ENCODE measurements around the gene FGF22. TPM values are rescaled to one million over a fixed set of nuclear protein-coding genes. Genes with fewer than 3 reads are reported as not detected.
"Not testable (repeated sequence)": the region's sequence is repeated elsewhere in the genome, so short reads cannot be mapped to it uniquely, and the experiment has no call there.

The FGF22 gene
- total RNA-seq, 1 donor from 2014 or later = 0.07 TPM

DNA sequence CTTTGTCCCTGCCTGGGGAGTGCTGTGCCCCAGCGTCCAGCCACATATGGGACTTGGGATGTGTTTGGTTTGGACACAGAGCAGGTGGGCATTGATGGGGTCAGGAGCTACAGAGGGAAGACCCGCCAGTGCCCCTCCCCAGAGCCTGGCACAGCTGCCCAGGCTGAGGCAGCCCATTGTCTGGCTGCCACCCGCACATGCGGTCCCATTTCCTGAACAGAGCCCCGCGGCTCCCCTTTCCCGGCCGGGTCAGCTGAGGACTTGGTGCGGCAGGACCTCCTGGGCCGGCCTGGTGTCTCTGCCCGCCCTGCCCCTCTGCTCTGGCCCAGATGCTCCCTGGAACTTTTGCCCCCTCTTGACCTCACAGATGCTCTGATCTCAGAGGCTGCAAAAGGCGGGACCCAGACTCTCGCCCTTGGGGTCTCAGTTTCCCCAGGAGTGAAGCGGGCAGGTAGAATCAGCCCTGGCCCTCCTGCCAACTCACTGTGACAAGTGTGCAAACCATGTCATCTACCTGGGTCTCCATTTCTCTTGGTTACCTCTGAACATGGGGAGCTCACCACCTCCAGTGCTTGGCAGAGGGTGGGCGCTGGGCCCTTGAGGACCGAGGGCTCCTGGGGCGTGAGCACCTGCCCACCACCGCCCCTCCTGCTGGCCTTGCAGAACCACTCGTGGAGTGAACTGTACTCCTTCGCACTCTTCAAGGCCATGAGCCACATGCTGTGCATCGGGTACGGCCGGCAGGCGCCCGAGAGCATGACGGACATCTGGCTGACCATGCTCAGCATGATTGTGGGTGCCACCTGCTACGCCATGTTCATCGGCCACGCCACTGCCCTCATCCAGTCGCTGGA lies 32.2 kb upstream of the FGF22 start:
- no peak for DNase-seq (ENCODE audit: low read depth, low spot score)

DNA sequence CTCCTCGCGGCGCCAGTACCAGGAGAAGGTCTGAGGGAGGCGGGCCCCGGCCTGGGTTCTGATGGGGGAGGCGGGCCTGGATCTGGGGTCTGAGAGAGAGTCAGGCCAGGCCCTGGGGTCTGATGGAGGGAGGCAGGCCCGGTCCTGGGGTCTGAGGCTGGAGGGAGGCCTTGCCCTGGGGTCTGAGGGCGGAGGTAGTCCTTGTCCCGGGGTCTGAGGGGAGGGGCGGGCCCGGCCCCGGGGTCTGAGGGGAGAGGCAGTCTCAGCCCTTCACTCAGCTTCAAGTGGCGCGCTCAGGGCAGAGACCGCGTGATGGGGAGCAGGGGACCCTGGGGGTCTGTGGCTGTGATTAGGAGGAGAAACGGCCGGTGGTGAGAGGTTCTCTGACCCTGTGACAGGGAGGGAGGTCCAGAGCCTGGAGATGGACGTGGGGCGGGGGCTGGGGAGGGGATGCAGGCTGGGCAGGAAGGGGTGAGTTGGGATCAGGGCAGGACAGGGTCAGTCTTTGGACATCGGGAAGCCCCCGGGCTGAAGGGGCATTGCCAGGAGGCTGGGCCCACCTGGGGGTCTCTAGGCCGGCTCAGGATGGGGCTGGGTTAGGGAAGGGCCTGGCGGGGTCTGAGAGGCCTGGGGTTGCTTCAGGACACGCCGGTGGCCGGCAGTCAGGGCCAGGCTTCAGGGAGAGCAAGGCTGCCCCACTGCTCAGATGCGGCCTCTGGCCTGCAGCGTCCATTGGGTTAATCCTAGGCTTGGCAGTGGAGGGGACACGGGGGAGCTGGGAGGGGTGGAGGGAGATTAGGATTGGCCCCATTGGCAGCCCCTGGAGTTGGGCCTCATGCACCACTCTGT lies 31.3 kb upstream of the FGF22 start:
- DNase-seq (ENCODE audit: low read depth, low spot score) = no peak

DNA sequence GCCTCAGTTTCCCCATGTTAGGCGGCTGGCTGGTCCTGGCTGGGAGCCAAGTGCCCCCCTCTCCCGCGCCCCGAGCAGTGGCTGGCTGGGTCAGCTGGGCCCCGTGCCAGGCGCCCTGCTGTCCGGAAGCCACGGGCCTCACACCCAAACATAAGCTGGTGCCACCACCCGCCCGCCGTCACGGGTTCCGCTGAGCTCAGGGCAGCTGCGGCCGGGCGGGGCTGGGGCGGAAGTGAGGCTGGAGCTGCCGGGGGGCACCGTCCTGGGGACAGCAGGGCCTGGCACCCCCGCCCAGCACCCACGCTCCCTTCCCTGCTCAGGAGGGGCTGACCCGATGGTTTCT lies 30.7 kb upstream of the FGF22 start:
- no peak for DNase-seq (ENCODE audit: low read depth, low spot score)

DNA sequence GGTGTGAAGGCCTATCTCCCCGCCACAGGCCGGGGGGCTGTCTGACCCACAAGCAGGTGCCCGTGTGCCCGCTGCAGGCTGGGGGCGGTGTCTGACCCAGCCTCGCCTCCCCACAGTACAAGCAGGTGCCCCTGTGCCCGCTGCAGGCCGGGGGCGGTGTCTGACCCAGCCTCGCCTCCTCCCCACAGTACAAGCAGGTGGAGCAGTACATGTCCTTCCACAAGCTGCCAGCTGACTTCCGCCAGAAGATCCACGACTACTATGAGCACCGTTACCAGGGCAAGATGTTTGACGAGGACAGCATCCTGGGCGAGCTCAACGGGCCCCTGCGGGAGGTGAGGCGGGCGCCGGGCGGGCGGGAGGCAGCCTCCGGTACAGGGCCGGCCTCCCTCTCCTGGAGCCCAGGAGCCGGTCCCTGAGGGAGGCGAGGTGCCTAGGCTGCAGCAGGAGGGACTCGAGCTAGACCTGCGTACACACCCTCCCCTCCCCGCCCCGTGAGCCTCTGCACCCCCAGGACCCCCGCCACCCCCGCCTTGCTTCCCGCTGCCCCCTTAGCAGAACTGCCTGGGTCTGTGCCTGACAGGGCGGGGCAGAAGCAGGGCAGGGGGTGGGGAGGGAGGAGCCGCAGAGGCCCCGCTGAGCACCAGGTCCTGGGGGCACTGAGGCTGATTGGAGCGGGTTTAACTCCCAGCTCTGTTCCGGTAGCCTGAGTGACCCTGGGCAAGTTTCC lies 29.4 kb upstream of the FGF22 start:
- no peak for DNase-seq (ENCODE audit: low read depth, low spot score)

DNA sequence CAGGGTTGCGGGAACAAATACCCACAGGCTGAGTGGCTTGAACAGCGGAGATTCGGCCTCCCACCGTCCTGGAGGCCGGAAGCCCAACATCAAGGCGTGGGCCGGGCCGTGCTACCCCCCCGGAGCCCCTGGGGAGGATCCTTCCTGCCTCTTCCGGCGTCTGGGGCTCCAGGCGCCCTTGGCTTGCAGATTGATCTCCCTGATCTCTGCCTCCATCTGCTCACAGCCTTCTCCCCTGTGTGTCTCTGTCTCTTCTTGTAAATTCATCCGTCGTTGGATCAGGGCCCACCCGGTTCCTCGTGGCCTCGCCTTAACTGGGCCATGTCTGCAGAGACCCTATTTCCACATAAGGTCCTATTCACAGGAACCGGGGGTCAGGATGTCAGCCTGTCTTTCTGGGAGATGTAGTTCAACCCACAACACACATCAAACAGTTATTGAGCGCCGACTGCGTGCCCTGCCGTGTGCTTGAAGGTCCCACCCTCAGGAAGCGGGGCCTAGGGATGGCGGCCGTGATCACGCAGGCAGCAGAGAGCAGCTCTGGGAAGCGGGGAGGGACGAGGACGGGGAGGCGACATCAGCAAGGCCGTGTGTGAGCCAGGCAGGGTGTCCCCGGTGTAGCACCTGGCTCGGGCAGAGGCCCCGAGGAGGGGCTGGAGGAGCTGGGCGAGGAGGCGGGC lies 28.7 kb upstream of the FGF22 start:
- DNase-seq (ENCODE audit: low read depth, low spot score) = no peak

DNA sequence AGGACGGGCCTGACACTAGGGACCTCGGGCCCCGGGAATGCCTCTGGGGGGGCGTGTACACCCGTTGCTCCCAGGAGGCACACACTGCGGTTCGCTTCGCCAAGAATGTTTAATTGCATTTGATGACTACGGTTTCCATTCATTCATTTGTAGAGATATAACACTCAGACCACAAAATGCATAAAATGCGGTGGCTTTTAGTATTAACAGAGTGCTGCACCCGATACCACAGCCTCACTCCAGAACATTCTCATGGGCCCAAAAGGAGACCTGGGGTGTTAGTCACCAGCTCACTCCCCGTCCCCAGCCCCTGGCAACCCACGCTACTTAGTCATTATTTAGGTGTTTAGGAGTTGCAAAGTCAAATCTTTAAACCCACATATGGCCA lies 28.2 kb upstream of the FGF22 start:
- no peak for DNase-seq (ENCODE audit: low read depth, low spot score)

DNA sequence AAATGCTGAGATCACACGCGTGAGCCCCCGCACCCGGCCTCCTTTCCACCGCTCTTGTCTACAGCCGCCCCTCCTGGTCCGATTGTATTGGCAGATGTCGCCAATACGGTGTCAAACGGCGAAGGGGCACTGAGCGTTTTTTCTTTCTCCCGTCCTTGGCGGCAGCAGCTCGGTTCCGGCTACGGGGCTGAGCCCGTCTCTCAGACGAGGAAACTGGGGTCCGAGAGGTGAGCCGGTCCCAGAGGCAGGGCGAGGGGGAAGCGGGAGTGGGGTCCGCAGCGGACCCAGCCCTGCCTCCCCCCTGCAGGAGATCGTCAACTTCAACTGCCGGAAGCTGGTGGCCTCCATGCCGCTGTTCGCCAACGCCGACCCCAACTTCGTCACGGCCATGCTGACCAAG lies 26.7 kb upstream of the FGF22 start:
- no peak for DNase-seq (ENCODE audit: low read depth, low spot score)

DNA sequence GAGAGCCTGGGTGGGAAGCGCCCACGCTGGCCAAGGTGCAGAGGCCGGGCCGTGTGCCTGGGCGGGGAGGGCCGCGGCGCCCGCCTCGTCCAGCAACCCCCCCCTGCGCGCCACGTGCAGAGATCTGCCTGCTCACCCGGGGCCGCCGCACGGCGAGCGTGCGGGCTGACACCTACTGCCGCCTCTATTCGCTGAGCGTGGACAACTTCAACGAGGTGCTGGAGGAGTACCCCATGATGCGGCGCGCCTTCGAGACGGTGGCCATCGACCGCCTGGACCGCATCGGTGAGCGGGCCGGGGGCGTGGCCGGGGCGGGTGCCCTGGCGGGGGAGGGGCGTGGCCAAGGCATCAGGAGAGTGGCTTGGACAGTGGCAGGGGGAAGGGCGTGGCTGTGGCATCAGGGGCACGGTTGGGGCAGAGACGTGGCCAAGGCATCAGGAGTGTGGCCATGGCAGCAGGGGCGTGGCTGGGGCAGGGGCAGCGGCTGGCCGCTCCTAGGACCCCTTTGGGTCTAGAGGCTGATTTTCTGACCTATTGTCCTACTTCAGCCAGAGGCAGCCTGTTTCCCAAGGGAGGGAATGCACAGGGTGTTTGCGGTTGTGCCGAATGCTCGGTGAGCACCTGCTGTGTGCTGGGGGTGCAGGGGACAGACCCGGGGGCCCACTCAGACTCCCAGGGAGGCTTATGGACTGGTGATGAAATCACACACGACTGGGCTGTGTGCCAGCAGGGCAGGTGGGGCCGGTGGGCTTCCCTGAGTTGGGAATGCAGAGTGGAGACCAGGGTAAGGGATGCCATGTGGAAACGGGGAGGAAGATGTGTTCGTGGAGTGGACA lies 25.7 kb upstream of the FGF22 start:
- no peak for DNase-seq (ENCODE audit: low read depth, low spot score)

DNA sequence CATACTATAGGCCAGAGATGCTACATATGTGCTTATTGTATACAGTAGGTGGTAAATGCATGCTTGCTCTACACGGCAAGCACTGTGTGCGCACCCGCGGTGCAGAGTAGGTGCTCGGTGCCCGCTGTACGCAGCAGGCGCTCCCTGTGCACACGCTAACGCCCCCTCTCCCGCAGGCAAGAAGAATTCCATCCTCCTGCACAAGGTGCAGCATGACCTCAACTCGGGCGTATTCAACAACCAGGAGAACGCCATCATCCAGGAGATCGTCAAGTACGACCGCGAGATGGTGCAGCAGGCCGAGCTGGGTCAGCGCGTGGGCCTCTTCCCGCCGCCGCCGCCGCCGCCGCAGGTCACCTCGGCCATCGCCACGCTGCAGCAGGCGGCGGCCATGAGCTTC lies 24.1 kb upstream of the FGF22 start:
- no peak for DNase-seq (ENCODE audit: low read depth, low spot score)

DNA sequence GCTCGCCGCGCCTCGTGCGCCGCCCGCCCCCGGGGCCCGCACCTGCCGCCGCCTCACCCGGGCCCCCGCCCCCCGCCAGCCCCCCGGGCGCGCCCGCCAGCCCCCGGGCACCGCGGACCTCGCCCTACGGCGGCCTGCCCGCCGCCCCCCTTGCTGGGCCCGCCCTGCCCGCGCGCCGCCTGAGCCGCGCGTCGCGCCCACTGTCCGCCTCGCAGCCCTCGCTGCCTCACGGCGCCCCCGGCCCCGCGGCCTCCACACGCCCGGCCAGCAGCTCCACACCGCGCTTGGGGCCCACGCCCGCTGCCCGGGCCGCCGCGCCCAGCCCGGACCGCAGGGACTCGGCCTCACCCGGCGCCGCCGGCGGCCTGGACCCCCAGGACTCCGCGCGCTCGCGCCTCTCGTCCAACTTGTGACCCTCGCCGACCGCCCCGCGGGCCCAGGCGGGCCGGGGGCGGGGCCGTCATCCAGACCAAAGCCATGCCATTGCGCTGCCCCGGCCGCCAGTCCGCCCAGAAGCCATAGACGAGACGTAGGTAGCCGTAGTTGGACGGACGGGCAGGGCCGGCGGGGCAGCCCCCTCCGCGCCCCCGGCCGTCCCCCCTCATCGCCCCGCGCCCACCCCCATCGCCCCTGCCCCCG lies 23.5 kb upstream of the FGF22 start:
- no peak for DNase-seq (ENCODE audit: low read depth, low spot score)

DNA sequence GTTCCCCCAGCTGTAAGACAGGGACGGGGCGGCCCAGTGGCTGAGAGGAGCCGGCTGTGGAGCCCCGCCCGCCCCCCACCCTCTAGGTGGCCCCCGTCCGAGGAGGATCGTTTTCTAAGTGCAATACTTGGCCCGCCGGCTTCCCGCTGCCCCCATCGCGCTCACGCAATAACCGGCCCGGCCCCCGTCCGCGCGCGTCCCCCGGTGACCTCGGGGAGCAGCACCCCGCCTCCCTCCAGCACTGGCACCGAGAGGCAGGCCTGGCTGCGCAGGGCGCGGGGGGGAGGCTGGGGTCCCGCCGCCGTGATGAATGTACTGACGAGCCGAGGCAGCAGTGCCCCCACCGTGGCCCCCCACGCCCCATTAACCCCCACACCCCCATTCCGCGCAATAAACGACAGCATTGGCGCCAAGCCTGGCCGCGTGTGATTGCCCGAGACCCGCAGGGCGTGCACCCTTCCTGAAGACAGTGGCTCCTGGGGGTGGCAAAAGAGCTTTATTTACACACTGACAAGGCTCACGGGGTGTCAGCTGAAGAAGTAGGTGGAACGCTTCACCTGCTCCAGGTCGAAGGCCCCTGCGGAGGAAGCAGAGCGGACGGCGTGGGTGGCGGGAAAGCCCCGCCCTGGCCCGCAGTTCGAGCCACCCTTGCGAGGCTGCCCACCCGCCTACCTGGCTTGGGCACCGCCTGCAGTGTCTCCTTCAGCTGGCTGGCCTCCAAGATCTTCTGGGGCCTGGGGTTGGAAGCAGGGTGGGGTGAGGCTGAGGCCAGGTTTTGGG lies 22.7 kb upstream of the FGF22 start:
- no peak for DNase-seq (ENCODE audit: low read depth, low spot score)

DNA sequence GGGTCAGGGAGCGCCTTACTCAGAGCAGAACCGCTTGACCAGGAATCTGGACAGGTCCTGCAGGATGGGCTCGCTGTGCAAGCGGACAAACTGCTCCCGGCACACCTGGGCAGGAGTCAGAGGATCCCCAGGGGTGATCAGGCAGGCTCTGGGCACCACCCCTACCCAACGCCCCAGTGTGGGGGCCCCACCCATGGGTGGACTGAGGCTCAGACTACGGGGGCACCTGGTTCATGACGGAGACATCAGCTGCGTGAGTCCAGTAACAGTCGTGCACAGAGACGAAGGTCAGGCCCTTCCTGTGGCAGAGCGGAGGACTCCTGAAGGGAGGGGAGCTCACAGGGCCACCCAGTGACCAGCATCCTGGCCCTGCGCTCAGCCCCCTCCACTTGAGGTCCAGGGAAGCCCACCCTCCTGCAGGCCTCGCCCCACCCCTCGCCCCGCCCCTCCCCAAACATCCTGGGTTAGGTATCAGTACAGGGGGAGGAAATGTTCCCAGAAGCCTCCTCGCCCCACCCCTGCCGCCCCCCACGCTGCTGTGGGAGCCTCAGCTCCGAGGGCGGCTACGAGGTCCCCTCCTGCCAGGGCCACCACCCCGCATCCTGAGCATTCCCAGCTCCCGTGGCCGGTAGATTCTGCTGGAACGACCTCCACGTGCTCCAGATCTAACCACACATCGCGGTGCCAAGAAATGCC lies 22.0 kb upstream of the FGF22 start:
- no peak for DNase-seq (ENCODE audit: low read depth, low spot score)

DNA sequence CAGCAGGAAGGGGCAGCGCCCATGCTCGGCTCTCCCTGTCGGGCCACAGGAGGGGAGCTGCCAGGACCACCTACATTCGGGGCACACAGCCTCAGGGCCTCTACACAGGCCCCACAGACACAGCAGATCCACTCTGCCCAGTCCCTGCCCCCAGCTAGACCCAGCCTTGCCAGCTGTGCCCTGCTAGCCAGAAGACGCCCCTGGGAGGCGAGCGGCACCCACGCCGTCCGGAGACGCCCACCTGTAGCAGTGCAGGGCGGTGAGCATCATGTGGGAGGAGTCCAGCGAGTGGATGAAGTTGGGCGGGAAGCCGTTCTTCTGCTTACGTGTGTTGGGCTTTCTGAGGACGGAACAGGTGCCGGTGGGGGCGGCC lies 21.4 kb upstream of the FGF22 start:
- DNase-seq (ENCODE audit: low read depth, low spot score) = no peak

DNA sequence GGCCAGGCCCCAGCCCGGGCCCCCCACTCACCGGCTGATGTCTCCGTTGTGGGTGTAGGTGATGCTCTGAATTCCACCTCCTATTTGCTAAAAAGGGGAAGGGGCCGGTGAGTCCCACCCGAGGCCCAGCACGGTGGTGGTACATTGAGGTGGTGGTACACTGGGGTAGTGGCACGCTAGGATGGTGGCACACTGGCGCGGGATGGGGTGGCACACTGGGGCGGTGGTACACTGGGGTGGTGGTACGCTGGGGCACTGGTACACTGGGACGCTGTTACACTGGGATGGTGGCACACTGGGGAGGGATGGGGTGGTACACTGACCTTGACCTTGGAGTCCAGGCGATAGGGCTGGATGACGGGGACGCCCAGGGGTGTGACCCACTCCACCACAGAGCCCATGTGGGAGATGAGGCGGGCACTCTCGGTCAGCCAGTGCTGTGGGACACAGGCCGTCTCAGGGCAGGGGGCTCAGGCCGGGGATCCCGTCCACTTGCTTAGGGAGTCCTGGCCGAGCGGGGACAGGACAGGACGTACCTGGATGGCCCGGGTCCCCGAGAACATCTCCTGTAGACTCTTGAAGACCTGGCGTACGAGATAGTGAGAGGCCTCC lies 20.9 kb upstream of the FGF22 start:
- no peak for DNase-seq (ENCODE audit: low read depth, low spot score)

DNA sequence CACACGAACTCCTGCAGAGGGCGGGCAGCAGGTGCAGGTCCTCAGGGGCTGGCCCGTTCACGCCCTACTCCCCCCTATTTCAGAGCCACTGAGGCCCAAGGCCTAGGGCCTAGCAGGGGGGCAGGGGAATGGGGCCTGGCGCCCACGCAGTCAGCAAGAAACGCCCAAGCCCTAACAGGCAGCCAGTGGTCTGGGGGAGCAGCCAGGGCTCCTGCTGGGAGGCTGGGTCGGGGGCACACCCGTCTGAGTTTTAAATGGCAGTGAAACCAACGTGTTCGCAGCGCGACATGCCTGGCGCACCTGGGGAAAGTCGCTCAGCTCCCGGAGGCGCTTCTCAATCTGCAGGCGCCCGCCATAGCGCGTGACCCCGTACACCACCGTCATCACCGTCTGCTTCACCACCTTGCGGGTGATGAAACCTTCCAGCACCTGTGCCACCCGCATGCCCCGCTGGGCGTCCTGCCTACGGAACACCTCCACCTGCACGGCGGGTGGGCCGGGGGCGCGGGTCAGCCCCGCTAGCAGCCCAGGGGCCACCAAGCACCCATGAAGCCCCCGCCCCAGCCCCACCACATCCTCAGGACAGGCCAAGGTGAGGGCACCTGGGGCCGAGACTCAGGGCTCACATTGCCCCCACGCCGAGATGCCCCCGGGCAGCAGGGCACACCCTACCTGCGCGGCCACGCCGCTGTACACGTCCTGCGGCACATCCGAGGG lies 20.2 kb upstream of the FGF22 start:
- DNase-seq (ENCODE audit: low read depth, low spot score) = no peak

DNA sequence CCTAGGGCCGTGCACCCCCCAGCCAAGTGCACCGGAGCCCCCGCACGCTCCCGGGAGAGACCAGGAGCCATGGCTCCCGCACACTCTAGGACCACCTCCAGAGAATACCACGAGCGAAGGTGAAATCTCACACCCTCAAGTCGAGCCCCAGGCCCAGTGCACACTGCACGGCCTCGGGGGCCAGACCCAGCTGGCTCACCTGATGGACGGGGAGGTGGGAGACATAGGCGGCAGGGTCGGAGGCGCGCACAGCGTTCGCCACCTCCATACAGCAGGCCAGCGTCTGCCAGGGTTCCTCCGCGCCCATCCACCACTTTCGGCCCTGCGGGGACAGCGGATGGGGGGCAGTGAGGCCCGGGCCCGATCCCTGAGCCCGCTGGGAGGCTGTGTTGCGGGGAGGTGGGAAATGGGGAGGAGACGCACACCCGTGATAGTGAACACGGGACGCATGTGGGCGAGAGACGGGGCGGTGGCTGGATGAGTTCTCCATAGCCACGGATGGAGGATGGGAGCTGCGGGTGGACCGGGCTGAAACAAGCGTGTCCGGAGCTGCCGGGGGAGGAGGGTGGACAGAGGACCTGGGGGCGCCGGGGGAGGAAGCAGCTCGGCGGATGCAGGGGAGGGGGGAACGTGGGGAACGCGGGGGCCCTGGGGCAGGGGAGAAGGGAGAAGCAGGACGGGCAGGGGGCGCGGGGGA lies 19.4 kb upstream of the FGF22 start:
- DNase-seq (ENCODE audit: low read depth, low spot score) = no peak

DNA sequence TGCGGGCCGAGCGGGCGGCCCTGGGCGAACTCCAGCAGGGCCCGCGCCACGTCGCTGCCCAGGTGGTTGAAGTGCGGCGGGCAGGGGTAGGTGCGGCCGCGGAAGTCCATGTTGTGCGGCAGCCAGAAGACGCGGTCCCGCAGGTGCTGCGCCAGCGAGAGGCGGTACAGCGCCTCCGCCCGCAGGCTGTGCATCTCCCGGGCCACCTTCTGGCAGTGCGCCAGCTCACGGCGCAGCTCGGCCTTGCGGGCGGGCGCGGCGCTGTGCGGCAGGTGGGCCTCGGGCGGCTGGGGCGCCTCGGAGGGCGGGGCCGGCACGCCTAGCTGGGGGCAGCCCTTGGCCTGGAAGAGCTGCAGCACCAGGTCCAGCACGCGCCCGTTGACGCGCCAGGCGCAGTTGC lies 18.5 kb upstream of the FGF22 start:
- not testable (repeated sequence) for DNase-seq (ENCODE audit: low read depth, low spot score)
